ENCODE results near the gene FBXO11.

DNA sequence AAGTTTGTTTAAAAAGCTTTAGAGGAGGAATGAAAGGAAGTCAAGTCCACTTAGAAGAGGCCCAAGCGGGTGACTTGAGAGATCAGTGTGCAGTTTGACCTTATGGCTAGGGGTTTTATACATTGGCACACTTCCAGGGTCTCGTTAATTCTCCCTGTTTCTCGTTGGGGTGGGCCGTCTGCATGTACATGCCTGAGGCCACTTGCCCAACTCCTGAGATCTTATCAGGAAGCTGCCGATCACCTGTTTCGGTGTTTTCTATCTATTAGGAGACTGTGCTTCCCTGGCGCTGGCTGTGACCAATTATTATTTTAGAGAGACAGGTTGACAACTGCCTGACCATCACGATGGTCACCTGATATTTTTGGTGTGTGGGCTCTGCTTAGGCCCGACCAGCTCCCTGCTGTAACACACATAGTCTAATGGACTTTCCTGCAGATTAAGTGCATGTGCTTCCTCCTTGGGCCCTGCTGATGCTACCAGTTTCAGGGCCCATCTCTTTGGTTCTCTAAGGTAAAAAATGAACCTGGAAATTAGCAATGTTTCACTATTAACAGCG is 154.4 kb downstream of the FBXO11 start:
- no peak for TF ChIP-seq POLR2A (IDR thresholded peaks at IDR 0.05)
- TF ChIP-seq POLR2AphosphoS5 (IDR thresholded peaks at IDR 0.05) = no peak
- TF ChIP-seq, protein P1, sequence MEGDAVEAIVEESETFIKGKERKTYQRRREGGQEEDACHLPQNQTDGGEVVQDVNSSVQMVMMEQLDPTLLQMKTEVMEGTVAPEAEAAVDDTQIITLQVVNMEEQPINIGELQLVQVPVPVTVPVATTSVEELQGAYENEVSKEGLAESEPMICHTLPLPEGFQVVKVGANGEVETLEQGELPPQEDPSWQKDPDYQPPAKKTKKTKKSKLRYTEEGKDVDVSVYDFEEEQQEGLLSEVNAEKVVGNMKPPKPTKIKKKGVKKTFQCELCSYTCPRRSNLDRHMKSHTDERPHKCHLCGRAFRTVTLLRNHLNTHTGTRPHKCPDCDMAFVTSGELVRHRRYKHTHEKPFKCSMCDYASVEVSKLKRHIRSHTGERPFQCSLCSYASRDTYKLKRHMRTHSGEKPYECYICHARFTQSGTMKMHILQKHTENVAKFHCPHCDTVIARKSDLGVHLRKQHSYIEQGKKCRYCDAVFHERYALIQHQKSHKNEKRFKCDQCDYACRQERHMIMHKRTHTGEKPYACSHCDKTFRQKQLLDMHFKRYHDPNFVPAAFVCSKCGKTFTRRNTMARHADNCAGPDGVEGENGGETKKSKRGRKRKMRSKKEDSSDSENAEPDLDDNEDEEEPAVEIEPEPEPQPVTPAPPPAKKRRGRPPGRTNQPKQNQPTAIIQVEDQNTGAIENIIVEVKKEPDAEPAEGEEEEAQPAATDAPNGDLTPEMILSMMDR (IDR thresholded peaks at IDR 0.05) = no peak

Data from sigmoid colon (tissue), 4 donors.